Left lung (tissue), 14 donors: ENCODE measurements around the gene OPRM1. TPM values are rescaled to one million over a fixed set of nuclear protein-coding genes. Genes with fewer than 3 reads are reported as not detected.
A peak's percentile ranks its signal among the peaks of the same experiment; 100 is the strongest.

Experiments
- ATAC-seq: fragments of 200-7000 bp; cut with Tn5 transposase; one replicate; pipeline ENCODE4 v1.9.1; 2020; ENCODE audit warnings: moderate library complexity
- DNase-seq, 4 donors: peaks; one replicate each; pipeline ENCODE4 v3.0.0-alpha.2; 2013 to 2020
- H3K27ac ChIP-seq, 2 donors: fragments of 200-600 bp; sonication (generic) in 1 of 2; one replicate each; pipeline versions ENCODE4 v1.5.0 to v1.8.0; 2020 to 2021
- H3K27me3 ChIP-seq, 2 donors: fragments of 200-600 bp; sonication (generic) in 1 of 2; one replicate each; pipeline versions ENCODE4 v1.5.0 to v1.8.0; 2020 to 2021
- H3K36me3 ChIP-seq, 2 donors: fragments of 200-600 bp; sonication (generic) in 1 of 2; one replicate each; pipeline versions ENCODE4 v1.5.0 to v1.8.0; 2020 to 2021
- H3K4me1 ChIP-seq, 2 donors: fragments of 200-600 bp; one replicate each; pipeline ENCODE4 v1.8.0; 2021
- H3K4me3 ChIP-seq, 2 donors: fragments of 200-600 bp; sonication (generic) in 1 of 2; one replicate each; pipeline versions ENCODE4 v1.5.0 to v1.8.0; 2020 to 2021; ENCODE audit warnings: mild to moderate bottlenecking in 1 of 2
- H3K9me3 ChIP-seq, 2 donors: fragments of 200-600 bp; sonication (generic) in 1 of 2; one replicate each; pipeline versions ENCODE4 v1.5.0 to v1.8.0; 2020 to 2021
- CTCF ChIP-seq, 2 donors: fragments of 200-600 bp; sonication (generic) in 1 of 2; IDR thresholded peaks; one replicate each; pipeline versions ENCODE4 v1.5.0 to v1.8.0; 2021; ENCODE audit warnings: antibody characterized with exemption in 2 of 2
- intact Hi-C, 2 donors: fragments of 100-400 bp; cut with DNase I; formaldehyde crosslinking; loops; one replicate each; pipeline versions ENCODE4 v1.11.2 to v1.14.2; 2022
- long read RNA-seq, 12 donors: library from polyadenylated mRNA in 2 of 12; unstranded in 2 of 12; transcript quantifications; one replicate each; pipeline ENCODE4 v2.0.0 and lab custom pipeline, GENCODE V29; 2019 to 2026
- polyA plus RNA-seq, 6 donors: library from polyadenylated mRNA; unstranded; fragments of 120-200 nt; gene quantifications; one replicate each; pipeline ENCODE4 v1.2.1, GENCODE V29; 2013; ENCODE audit not compliant: insufficient read length in 6 of 6
- total RNA-seq, 2 donors: library from RNA; stranded (reverse); fragmentation: NEBNext Ultra II Directional; extraction: Animal tissue kit (Norgen Biotek cat#: 25700); gene quantifications; one replicate each; pipeline ENCODE4 v1.2.1, GENCODE V29; 2021
- donor health status: DM: no; HTN: yes; CAD: no.
- donor health status: DM: no; HTN: no; CAD: no.

Gene OPRM1
- not detected for total RNA-seq
- polyA plus RNA-seq, result not detected
- long read RNA-seq, donor 1, result 0 reads
- long read RNA-seq, donor 2, result 0 reads
- long read RNA-seq, donor 3, result 0 reads
- long read RNA-seq, donor 4, result 0 reads
- long read RNA-seq, donor 5, result 0 reads
- long read RNA-seq, donor 6, result 0 reads
- long read RNA-seq, donor 7, result 0 reads
- long read RNA-seq, donor 8, result 0 reads
- long read RNA-seq, donor 9, result 0 reads
- long read RNA-seq, donor 10, result 0 reads
- long read RNA-seq, donor 11, result 0 reads
- long read RNA-seq, donor 12, result 0 reads

GRCh38 chr6:154039231-154039842 lies at the start of gene OPRM1:
Gene OPRM1, plus strand, starts transcription at chr6:154039240. Its CDS starts 305 bp downstream, at chr6:154039545.
- peak in 3 of 4 donors; percentile 42 to 78 (median 74) for DNase-seq
- ATAC-seq, result peak; percentile 84
- no peak for TF ChIP-seq CTCF (IDR thresholded peaks at IDR 0.05)
- Histone ChIP-seq H3K9me3 (no peaks in the 10 kb centered on the region), H3K4me3 (no peak within 1 kb of the TSS), H3K27ac (no peak within 1 kb of the TSS), H3K36me3 (no peaks in the 10 kb centered on the region), H3K27me3 (peaks cover 11 to 36% of the 10 kb centered on the region in 2 donors), H3K4me1 (no peaks in the 10 kb centered on the region)
- intact Hi-C loops, result no loop called here

GRCh38 chr6:153989989-153990388 lies 49.1 kb upstream of the OPRM1 start:
- no peak overlapping the region for H3K27ac ChIP-seq
- ATAC-seq (no peak), DNase-seq (no peak)
- H3K4me1 ChIP-seq, result no peaks in the 10 kb centered on the region
- intact Hi-C loops, result no loop called here
- TF ChIP-seq CTCF (IDR thresholded peaks at IDR 0.05), result no peak
- H3K36me3 ChIP-seq, result no peaks in the 10 kb centered on the region
- no peaks in the 10 kb centered on the region for H3K27me3 ChIP-seq
- no peaks in the 10 kb centered on the region for H3K9me3 ChIP-seq
- H3K4me3 ChIP-seq, result no peak overlapping the region

GRCh38 chr6:153994004-153994403 lies 45.0 kb upstream of the OPRM1 start:
- no peak for TF ChIP-seq CTCF (IDR thresholded peaks at IDR 0.05)

GRCh38 chr6:153994811-153995210 lies 44.2 kb upstream of the OPRM1 start:
- Histone ChIP-seq H3K9me3 (no peaks in the 10 kb centered on the region), H3K36me3 (no peaks in the 10 kb centered on the region), H3K27ac (no peak overlapping the region), H3K4me1 (no peaks in the 10 kb centered on the region), H3K4me3 (no peak overlapping the region), H3K27me3 (no peaks in the 10 kb centered on the region)
- no peak for TF ChIP-seq CTCF (IDR thresholded peaks at IDR 0.05)
- DNase-seq (no peak), ATAC-seq (no peak)
- intact Hi-C loops, result no loop called here

More at GRCh38 chr6:153994004-153994403, 45.0 kb upstream of the OPRM1 start:
- no peaks in the 10 kb centered on the region for H3K27me3 ChIP-seq
- ATAC-seq (no peak), DNase-seq (no peak)
- H3K36me3 ChIP-seq, result no peaks in the 10 kb centered on the region
- H3K27ac ChIP-seq, result no peak overlapping the region
- no peak overlapping the region for H3K4me3 ChIP-seq
- H3K9me3 ChIP-seq, result no peaks in the 10 kb centered on the region
- H3K4me1 ChIP-seq, result no peaks in the 10 kb centered on the region
- intact Hi-C loops, result no loop called here

- H3K27me3 ChIP-seq, result no peaks in the 10 kb centered on the region
- intact Hi-C loops, result no loop called here
- no peaks in the 10 kb centered on the region for H3K9me3 ChIP-seq
- DNase-seq, result no peak
- no peak overlapping the region for H3K27ac ChIP-seq
- no peak overlapping the region for H3K4me3 ChIP-seq
- H3K4me1 ChIP-seq, result no peaks in the 10 kb centered on the region
- TF ChIP-seq CTCF (IDR thresholded peaks at IDR 0.05), result no peak
- H3K36me3 ChIP-seq, result no peaks in the 10 kb centered on the region
- no peak for ATAC-seq
Measured at GRCh38 chr6:153997221-153997620, 41.8 kb upstream of the OPRM1 start.
